GM18499 (cell line): Measurements from ENCODE around the gene CCDC33.

Source experiments
- ATAC-seq: cut with Tn5 transposase; IDR thresholded peaks from one replicate; pipeline ENCODE4 v1.9.1; 2021; ENCODE audit warnings: moderate number of reproducible peaks; ENCODE audit not compliant: insufficient read depth, unreplicated experiment

CCDC33 gene

GRCh38 chr15:74208496-74208895, 27.6 kb upstream of the CCDC33 start:
- ATAC-seq: no peak

- no peak for ATAC-seq
Observed at GRCh38 chr15:74208901-74209559, 27.1 kb upstream of the CCDC33 start.

- ATAC-seq: no peak
Observed at GRCh38 chr15:74209560-74209958, 26.6 kb upstream of the CCDC33 start.

- ATAC-seq: no peak
Observed at GRCh38 chr15:74209997-74210671, 26.0 kb upstream of the CCDC33 start.

- ATAC-seq: no peak
Observed at GRCh38 chr15:74210729-74211128, 25.4 kb upstream of the CCDC33 start.

GRCh38 chr15:74211656-74212055, 24.5 kb upstream of the CCDC33 start:
- ATAC-seq: no peak

GRCh38 chr15:74212494-74212893, 23.6 kb upstream of the CCDC33 start:
- no peak for ATAC-seq

- no peak for ATAC-seq
Observed at GRCh38 chr15:74213858-74214284, 22.3 kb upstream of the CCDC33 start.

- no peak for ATAC-seq
Observed at GRCh38 chr15:74214324-74215021, 21.7 kb upstream of the CCDC33 start.

- ATAC-seq: no peak
Observed at GRCh38 chr15:74215958-74216357, 20.2 kb upstream of the CCDC33 start.

- ATAC-seq: no peak
Observed at GRCh38 chr15:74216949-74217348, 19.2 kb upstream of the CCDC33 start.

- ATAC-seq: no peak
Observed at GRCh38 chr15:74217907-74218885, 17.9 kb upstream of the CCDC33 start.

GRCh38 chr15:74220475-74221248, 15.5 kb upstream of the CCDC33 start:
- no peak for ATAC-seq

- ATAC-seq: no peak
Observed at GRCh38 chr15:74221399-74222239, 14.5 kb upstream of the CCDC33 start.

GRCh38 chr15:74222240-74223119, 13.6 kb upstream of the CCDC33 start:
- ATAC-seq: no peak

GRCh38 chr15:74225928-74226327, 10.2 kb upstream of the CCDC33 start:
- no peak for ATAC-seq

- ATAC-seq: no peak
Observed at GRCh38 chr15:74226761-74227540, 9.2 kb upstream of the CCDC33 start.
